PC-9 (cell line): ENCODE data around the gene KARS1. TPM values are rescaled to one million over a fixed set of nuclear protein-coding genes. Genes with fewer than 3 reads are reported as not detected.

Experiments
- BruUV-seq: library from RNA; stranded (reverse); fragments of 400-500 nt; replicated peaks from 2 replicates; lab custom pipeline; 2021; lab: Mats Ljungman, UMichigan
- CTCF ChIA-PET: fragments of 300-600 bp; sonication (Branson Sonifier 250); formaldehyde crosslinking; loops from one replicate; lab custom pipeline; 2022; ENCODE audit warnings: antibody characterized with exemption; lab: Charles Lee
- POLR2A ChIA-PET: fragments of 300-600 bp; sonication (Branson Sonifier 250); formaldehyde crosslinking; loops from one replicate; lab custom pipeline; 2022; ENCODE audit warnings: antibody characterized with exemption; ENCODE audit not compliant: unreplicated experiment; lab: Charles Lee
- DNase-seq, 2 experiments: peaks; one replicate each; pipeline versions ENCODE4 v3.0.0 to v3.0.0-alpha.2; 2015 to 2022; ENCODE audit warnings: mixed read lengths in 1 of 2
- H2AFZ ChIP-seq: fragments of 200-600 bp; sonication (generic); 2 replicates; pipeline ENCODE4 v1.8.1; 2017; ENCODE audit warnings: antibody characterized with exemption
- H3F3A ChIP-seq: fragments of 200-600 bp; sonication (generic); 2 replicates; pipeline ENCODE4 v1.8.1; 2017; ENCODE audit warnings: antibody characterized with exemption, mild to moderate bottlenecking, low read depth; ENCODE audit not compliant: insufficient read depth
- H3K27ac ChIP-seq: fragments of 200-600 bp; sonication (generic); 2 replicates; pipeline ENCODE4 v1.6.1; 2016; ENCODE audit warnings: mixed run types
- H3K27me3 ChIP-seq: fragments of 200-600 bp; sonication (generic); 2 replicates; pipeline ENCODE4 v1.6.1; 2016; ENCODE audit warnings: low read depth, mixed run types; ENCODE audit not compliant: insufficient read depth
- H3K36me3 ChIP-seq: fragments of 200-600 bp; sonication (generic); 2 replicates; pipeline ENCODE4 v1.6.1; 2016; ENCODE audit warnings: low read depth, mixed run types
- H3K4me1 ChIP-seq: fragments of 200-600 bp; sonication (generic); replicated peaks from 2 replicates; pipeline ENCODE4 v1.6.1; 2016; ENCODE audit warnings: mixed run types; ENCODE audit not compliant: insufficient read depth
- H3K4me2 ChIP-seq: fragments of 200-600 bp; sonication (generic); 2 replicates; pipeline ENCODE4 v1.6.1; 2017; ENCODE audit warnings: mixed run types
- H3K4me3 ChIP-seq: fragments of 200-600 bp; sonication (generic); 2 replicates; pipeline ENCODE4 v1.6.1; 2016; ENCODE audit warnings: mixed run types
- H3K79me2 ChIP-seq: fragments of 200-600 bp; sonication (generic); 2 replicates; pipeline ENCODE4 v1.6.1; 2017; ENCODE audit warnings: low read depth, mixed run types
- H3K9me2 ChIP-seq: fragments of 200-600 bp; sonication (generic); 2 replicates; pipeline ENCODE4 v1.8.1; 2017; ENCODE audit warnings: mild to moderate bottlenecking; ENCODE audit not compliant: insufficient read depth
- H3K9me3 ChIP-seq: fragments of 200-600 bp; sonication (generic); 2 replicates; pipeline ENCODE4 v1.8.1; 2016; ENCODE audit warnings: low read depth; ENCODE audit not compliant: insufficient read depth
- H4K20me1 ChIP-seq: fragments of 200-600 bp; sonication (generic); 2 replicates; pipeline ENCODE4 v1.8.1; 2017; ENCODE audit not compliant: insufficient read depth
- CTCF ChIP-seq: fragments of 200-600 bp; sonication (generic); conservative IDR thresholded peaks from 2 replicates; pipeline ENCODE4 v1.6.1; 2017; ENCODE audit warnings: mixed run types, antibody characterized with exemption, mild to moderate bottlenecking, moderate library complexity
- EZH2 ChIP-seq: fragments of 200-600 bp; sonication (generic); IDR thresholded peaks from 2 replicates; pipeline ENCODE4 v1.8.0; 2017; ENCODE audit warnings: antibody characterized with exemption, low read depth
- intact Hi-C: fragments of 100-400 bp; cut with micrococcal nuclease; formaldehyde crosslinking; loops from one replicate; pipeline ENCODE4 v1.10.0; 2022; ENCODE audit not compliant: unreplicated experiment
- total RNA-seq: library from RNA; stranded (reverse); gene quantifications from 2 replicates; pipeline ENCODE4 v1.2.3, GENCODE V29; 2021

The KARS1 gene
- total RNA-seq, 1 experiment from 2014 or later, result 132 TPM

DNA sequence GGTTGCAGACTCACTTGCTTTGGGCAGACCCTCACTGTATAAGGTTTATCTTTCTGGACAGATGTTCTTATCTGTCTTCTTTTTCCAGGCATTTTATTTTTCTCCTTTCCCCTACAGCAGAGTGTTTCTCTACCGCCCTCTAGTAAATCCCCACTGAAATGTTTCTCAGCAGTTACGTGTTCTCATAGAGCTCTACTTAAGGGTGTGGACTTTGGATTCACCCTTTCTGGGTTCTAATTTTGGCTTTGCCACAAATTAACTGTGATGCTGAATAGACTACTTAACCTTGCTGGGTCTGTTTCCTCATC lies 26.3 kb downstream of the KARS1 start:
- H4K20me1 ChIP-seq, result no peaks in the 10 kb centered on the region; the same call in 1 of the 2 replicates
- DNase-seq, result no peak
- H3K9me3 ChIP-seq, result no peaks in the 10 kb centered on the region
- H3K79me2 ChIP-seq, result peaks cover 16% of the 10 kb centered on the region
- H2AFZ ChIP-seq, result no peak overlapping the region
- no TSS peak for BruUV-seq
- H3K4me3 ChIP-seq, result no peak overlapping the region
- TF ChIP-seq CTCF (peak; percentile 45; the same call in 1 of the 2 replicates), EZH2 (no peak)
- H3K9me2 ChIP-seq, result no peaks in the 10 kb centered on the region
- intact Hi-C loops, result no loop called here
- POLR2A ChIA-PET, result interaction anchor here (0.6 kb wide), 1 partner anchor 138 kb away, joined by 10 read pairs; no protein-coding TSS in a partner anchor
- no peaks in the 10 kb centered on the region for H3K27me3 ChIP-seq
- no peak overlapping the region for H3K27ac ChIP-seq
- CTCF ChIA-PET, result interaction anchor here (0.5 to 0.7 kb wide), 4 partner anchors 77 to 366 kb away, joined by 3 to 11 read pairs (median 3); no protein-coding TSS in a partner anchor
- H3K36me3 ChIP-seq, result no peaks in the 10 kb centered on the region; the same call in 1 of the 2 replicates
- H3K4me2 ChIP-seq, result peak overlapping the region; percentile 96; the same call in 1 of the 2 replicates
- H3F3A ChIP-seq, result peaks cover 27% of the 10 kb centered on the region
- H3K4me1 ChIP-seq, result peaks cover 17% of the 10 kb centered on the region

- intact Hi-C loops, result no loop called here
- Histone ChIP-seq H3K9me3 (no peaks in the 10 kb centered on the region), H3K36me3 (no peaks in the 10 kb centered on the region; the same call in 1 of the 2 replicates), H3K4me1 (peaks cover 17% of the 10 kb centered on the region), H4K20me1 (no peaks in the 10 kb centered on the region; the same call in 1 of the 2 replicates), H3K79me2 (peaks cover 16% of the 10 kb centered on the region), H2AFZ (no peak overlapping the region), H3K4me2 (0 out of 2 replicates have a peak overlapping the region, but pooled peaks have one; percentile 96), H3K27me3 (no peaks in the 10 kb centered on the region), H3F3A (peaks cover 21% of the 10 kb centered on the region), H3K9me2 (no peaks in the 10 kb centered on the region), H3K4me3 (no peak overlapping the region), H3K27ac (no peak overlapping the region)
- POLR2A ChIA-PET, result interaction anchor here (0.6 to 1.4 kb wide), 2 partner anchors 11 to 137 kb away, joined by 8 to 10 read pairs; no protein-coding TSS in a partner anchor
- BruUV-seq, result no TSS peak
- CTCF ChIA-PET, result interaction anchor here (0.5 to 0.7 kb wide), 3 partner anchors 76 to 1943 kb away, joined by 3 to 5 read pairs (median 3); no protein-coding TSS in a partner anchor
- TF ChIP-seq EZH2 (no peak), CTCF (no peak)
- DNase-seq, result no peak
Measured at GRCh38 chr16:75620326-75621169, 26.9 kb downstream of the KARS1 start.

DNA sequence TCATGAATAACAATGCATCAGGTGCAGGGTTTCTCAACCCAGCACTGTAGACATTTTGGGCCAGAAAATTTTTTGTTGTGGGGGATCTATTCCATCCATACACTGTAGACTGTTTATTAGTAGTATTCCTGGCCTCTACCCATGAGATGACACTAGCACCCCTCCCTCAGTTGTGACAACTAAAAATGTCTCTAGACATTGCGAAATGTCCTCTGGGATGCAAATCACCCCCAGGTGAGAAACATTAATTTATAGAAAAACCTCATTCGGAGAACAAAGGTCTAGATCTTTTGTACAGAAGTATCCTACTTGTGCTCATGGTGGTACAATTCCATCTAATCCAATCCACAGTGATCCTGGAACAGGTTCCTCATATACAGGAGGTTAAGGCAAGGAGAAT lies 28.7 kb downstream of the KARS1 start:
- CTCF ChIA-PET, result no interaction called here
- Histone ChIP-seq H3K9me2 (no peaks in the 10 kb centered on the region), H3K79me2 (peaks cover 16% of the 10 kb centered on the region), H3F3A (peaks cover 7% of the 10 kb centered on the region; the same call in 1 of the 2 replicates), H3K9me3 (no peaks in the 10 kb centered on the region), H3K4me3 (no peak overlapping the region), H3K4me1 (peaks cover 12% of the 10 kb centered on the region), H2AFZ (no peak overlapping the region), H4K20me1 (no peaks in the 10 kb centered on the region; the same call in 1 of the 2 replicates), H3K27me3 (no peaks in the 10 kb centered on the region), H3K27ac (no peak overlapping the region), H3K4me2 (no peak overlapping the region), H3K36me3 (peaks cover 6% of the 10 kb centered on the region; the same call in 1 of the 2 replicates)
- BruUV-seq, result no TSS peak
- DNase-seq, result no peak
- TF ChIP-seq EZH2, result no peak
- no peak for TF ChIP-seq CTCF
- POLR2A ChIA-PET, result no interaction called here
- intact Hi-C loops, result no loop called here
